HEK293T (cell line): Measurements from ENCODE around the gene SPRYD3.

ENCODE experiments used
- CTCF ChIA-PET: fragments of 350-600 bp; formaldehyde crosslinking; extraction: SDS; loops from one replicate; lab custom pipeline; 2021; ENCODE audit warnings: antibody characterized with exemption, inconsistent platforms; lab: Yijun Ruan, JAX
- POLR2A ChIA-PET: fragments of 350-600 bp; formaldehyde crosslinking; extraction: SDS; loops from one replicate; lab custom pipeline; 2020; ENCODE audit warnings: antibody characterized with exemption, inconsistent platforms; lab: Yijun Ruan, JAX
- DNase-seq: peaks from one replicate; pipeline ENCODE4 v3.0.0; 2012; ENCODE audit warnings: mixed read lengths; ENCODE audit errors: extremely low spot score
- ARNT ChIP-seq: fragments of 450-650 bp; IDR thresholded peaks from 2 replicates; pipeline ENCODE4 v1.6.1; 2017; ENCODE audit warnings: mild to moderate bottlenecking
- BHLHE40 ChIP-seq: fragments of 450-650 bp; IDR thresholded peaks from 2 replicates; pipeline ENCODE4 v1.6.1; 2016; ENCODE audit warnings: mild to moderate bottlenecking, moderate library complexity, borderline replicate concordance
- CTBP1 ChIP-seq: fragments of 450-650 bp; IDR thresholded peaks from 2 replicates; pipeline ENCODE4 v1.6.1; 2016; ENCODE audit warnings: borderline replicate concordance
- ELF4 ChIP-seq: fragments of 450-650 bp; IDR thresholded peaks from 2 replicates; pipeline ENCODE4 v1.6.1; 2017; ENCODE audit warnings: antibody characterized with exemption
- FOXA1 ChIP-seq: fragments of 450-650 bp; IDR thresholded peaks from 2 replicates; pipeline ENCODE4 v1.6.1; 2016; ENCODE audit warnings: mild to moderate bottlenecking
- FOXK2 ChIP-seq: fragments of 450-650 bp; IDR thresholded peaks from 2 replicates; pipeline ENCODE4 v1.6.1; 2016; ENCODE audit warnings: mild to moderate bottlenecking
- FOXM1 ChIP-seq: fragments of 450-650 bp; IDR thresholded peaks from 2 replicates; pipeline ENCODE4 v1.6.1; 2017; ENCODE audit warnings: mild to moderate bottlenecking, borderline replicate concordance
- HDGF ChIP-seq: fragments of 450-650 bp; IDR thresholded peaks from 2 replicates; pipeline ENCODE4 v1.6.1; 2017; ENCODE audit warnings: antibody characterized with exemption, borderline replicate concordance
- L3MBTL2 ChIP-seq: fragments of 450-650 bp; conservative IDR thresholded peaks from 2 replicates; pipeline ENCODE4 v1.6.1; 2016; ENCODE audit warnings: mild to moderate bottlenecking
- LEF1 ChIP-seq: fragments of 450-650 bp; IDR thresholded peaks from 2 replicates; pipeline ENCODE4 v1.6.1; 2017; ENCODE audit warnings: mild to moderate bottlenecking, borderline replicate concordance
- NFRKB ChIP-seq: fragments of 450-650 bp; IDR thresholded peaks from 2 replicates; pipeline ENCODE4 v1.6.1; 2016; ENCODE audit warnings: mild to moderate bottlenecking, moderate library complexity
- SP1 ChIP-seq: fragments of 450-650 bp; IDR thresholded peaks from 2 replicates; pipeline ENCODE4 v1.6.1; 2017
- SUZ12 ChIP-seq: fragments of 450-650 bp; IDR thresholded peaks from 2 replicates; pipeline ENCODE4 v1.6.1; 2016; ENCODE audit warnings: mild to moderate bottlenecking
- TARDBP ChIP-seq: fragments of 450-650 bp; IDR thresholded peaks from 2 replicates; pipeline ENCODE4 v1.6.1; 2016
- ZNF384 ChIP-seq: fragments of 450-650 bp; IDR thresholded peaks from 2 replicates; pipeline ENCODE4 v1.6.1; 2016
- TF ChIP-seq, protein P1 (sequence below): fragments of 450-650 bp; IDR thresholded peaks from 2 replicates; pipeline ENCODE4 v1.6.1; 2016

The SPRYD3 gene

DNA sequence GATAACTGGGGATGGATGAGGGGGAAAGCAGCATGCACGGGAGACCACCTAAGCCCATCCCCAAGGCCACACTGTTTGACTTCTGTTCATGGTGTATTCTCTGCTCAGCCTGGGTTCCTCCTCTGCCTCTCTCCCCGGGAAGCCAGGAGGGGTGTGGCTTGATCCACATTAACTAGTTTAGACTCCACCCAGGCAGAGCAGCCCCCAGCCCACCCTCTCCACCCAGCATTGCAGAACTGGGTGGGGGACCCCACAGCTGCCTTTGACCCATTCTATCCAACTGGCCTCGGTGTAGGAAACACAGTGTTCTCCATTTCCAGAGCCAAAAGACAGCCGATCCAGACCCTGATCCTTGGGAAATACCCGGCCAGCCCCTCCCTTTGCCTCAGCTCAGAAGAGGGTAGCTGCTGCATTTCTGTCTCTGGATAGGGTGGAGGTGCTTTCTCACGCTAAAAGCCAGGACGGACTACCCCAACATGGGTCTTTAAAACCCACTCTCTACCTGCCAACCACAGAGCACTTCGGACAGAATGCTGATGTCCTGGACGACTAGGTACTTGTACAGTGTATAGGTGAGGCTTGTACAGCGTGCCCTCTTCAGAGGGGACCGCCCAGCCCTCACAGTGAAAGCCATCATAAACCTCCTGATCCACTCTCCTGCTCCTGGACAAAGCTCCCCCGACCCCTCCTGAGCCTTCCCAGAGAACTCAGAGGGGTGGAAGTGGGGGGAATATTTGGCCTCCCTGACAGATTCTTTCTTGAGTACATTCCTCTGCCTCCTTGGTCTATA is 9.4 kb downstream of the SPRYD3 start:
- ChIA-PET POLR2A (interaction anchor here (0.9 to 1.4 kb wide), 2 partner anchors 29 to 419 kb away, joined by 3 to 4 read pairs; no protein-coding TSS in a partner anchor), CTCF (interaction anchor here (1.0 kb wide), 1 partner anchor 29 kb away, joined by 3 read pairs; no protein-coding TSS in a partner anchor)
- TF ChIP-seq ARNT (no peak), BHLHE40 (no peak), ELF4 (no peak), FOXK2 (no peak), HDGF (no peak), TARDBP (no peak), FOXM1 (no peak), NFRKB (no peak)
- no peak for DNase-seq

DNA sequence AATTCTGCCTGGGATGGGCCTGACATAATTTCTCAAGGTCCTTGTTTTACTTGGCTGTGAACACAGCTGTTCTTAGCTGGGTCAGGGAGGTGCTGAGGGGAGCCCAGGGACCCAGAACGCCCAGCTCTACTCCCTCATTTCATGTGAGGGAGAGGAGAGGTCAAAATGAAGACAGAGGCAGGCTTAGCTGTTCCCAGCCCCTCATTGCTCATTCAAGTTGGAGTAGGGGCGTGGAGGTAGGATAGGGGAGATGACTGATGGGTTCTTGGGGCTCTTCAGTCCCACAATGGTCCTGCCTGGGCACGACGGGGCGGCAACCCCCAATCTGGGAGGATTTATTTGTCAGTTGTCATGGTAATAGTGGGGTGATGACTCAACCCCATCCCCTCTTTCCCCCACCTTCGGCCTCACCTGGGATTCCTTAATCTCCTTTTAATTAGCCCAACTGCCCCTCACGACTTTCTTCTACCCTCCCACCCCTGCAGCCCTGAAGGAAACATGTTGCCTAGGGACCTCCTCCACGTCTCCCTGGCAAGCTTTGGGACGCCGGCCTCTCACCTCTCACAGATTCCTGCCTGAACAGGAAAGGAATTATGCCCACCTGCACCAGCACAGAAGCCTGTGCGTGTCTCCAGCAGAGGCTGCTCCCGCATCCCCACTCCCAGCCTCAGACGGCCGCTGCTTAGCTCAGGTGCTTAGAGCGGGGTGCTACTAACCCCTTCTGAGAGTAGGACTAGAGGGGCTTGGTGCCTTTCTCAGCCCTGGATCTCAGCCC is 10.2 kb downstream of the SPRYD3 start:
- TF ChIP-seq L3MBTL2 (no peak), CTBP1 (no peak), HDGF (no peak), SUZ12 (no peak), BHLHE40 (no peak), ZNF384 (no peak), FOXA1 (no peak), FOXK2 (no peak), TARDBP (no peak), SP1 (no peak), ARNT (no peak), FOXM1 (no peak), NFRKB (no peak), ELF4 (no peak), LEF1 (no peak)
- TF ChIP-seq, protein P1, sequence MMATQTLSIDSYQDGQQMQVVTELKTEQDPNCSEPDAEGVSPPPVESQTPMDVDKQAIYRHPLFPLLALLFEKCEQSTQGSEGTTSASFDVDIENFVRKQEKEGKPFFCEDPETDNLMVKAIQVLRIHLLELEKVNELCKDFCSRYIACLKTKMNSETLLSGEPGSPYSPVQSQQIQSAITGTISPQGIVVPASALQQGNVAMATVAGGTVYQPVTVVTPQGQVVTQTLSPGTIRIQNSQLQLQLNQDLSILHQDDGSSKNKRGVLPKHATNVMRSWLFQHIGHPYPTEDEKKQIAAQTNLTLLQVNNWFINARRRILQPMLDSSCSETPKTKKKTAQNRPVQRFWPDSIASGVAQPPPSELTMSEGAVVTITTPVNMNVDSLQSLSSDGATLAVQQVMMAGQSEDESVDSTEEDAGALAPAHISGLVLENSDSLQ = no peak
- DNase-seq = no peak
- CTCF ChIA-PET = interaction anchor here (1.0 to 1.4 kb wide), 2 partner anchors 10 to 30 kb away, joined by 3 to 4 read pairs; partner anchors contain the start of gene SPRYD3

DNA sequence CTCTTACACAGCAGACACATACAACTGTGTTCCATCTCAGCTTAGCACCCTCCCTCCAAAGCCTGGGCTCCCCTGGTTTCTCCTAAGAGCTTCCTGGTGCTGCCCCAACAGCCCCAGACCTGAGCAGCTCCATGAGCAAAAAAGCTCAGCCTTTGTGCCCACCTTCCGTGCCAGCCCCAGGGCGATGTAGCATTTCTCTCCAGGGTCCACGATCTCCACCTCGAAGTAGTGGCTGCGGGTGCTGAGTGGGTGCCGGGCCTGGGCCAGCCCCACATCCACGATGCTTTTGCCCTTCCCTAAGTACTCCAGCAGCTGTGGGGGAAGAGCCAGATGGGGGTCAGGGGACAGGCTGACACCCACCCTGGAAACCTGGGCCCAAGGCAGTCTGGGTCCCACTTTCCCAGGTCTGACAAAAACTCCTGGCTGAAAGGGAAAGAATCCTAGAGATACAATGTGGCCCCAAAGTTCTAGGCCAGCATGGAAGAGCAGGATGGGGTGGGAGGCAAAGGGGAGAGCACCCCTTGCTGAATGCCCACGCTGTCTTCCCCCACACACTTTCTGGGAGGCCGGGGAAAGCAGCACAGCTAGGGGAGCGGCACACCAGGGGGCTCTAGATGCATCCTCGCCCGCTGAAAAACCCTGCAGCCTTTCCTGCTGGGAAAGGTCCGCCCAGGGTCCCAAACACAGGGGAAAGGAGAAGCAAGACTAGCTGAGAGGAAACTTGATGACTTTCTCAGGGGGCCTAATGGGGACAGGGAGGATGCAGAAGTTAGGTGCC is 11.0 kb downstream of the SPRYD3 start:
- ChIA-PET CTCF (interaction anchor here (0.6 to 4.8 kb wide), 4 partner anchors 11 to 122 kb away, joined by 3 to 68 read pairs (median 25); partner anchors contain the start of genes IGFBP6 and SPRYD3), POLR2A (interaction anchor here (1.4 kb wide), 2 partner anchors 11 to 14 kb away, joined by 3 to 6 read pairs; partner anchors contain the start of gene SPRYD3)
- no peak for TF ChIP-seq SUZ12
- TF ChIP-seq ELF4 = no peak
- no peak for TF ChIP-seq CTBP1
- TF ChIP-seq FOXK2 = no peak
- no peak for TF ChIP-seq FOXM1
- no peak for TF ChIP-seq ARNT
- no peak for TF ChIP-seq TARDBP
- TF ChIP-seq FOXA1 = no peak
- no peak for TF ChIP-seq SP1
- no peak for TF ChIP-seq BHLHE40
- TF ChIP-seq, protein P1 = no peak
- no peak for TF ChIP-seq ZNF384
- DNase-seq = no peak

More for the DNA sequence above, 10.2 kb downstream of the SPRYD3 start:
- POLR2A ChIA-PET = interaction anchor here (1.4 kb wide), 1 partner anchor 14 kb away, joined by 3 read pairs; no protein-coding TSS in a partner anchor

DNA sequence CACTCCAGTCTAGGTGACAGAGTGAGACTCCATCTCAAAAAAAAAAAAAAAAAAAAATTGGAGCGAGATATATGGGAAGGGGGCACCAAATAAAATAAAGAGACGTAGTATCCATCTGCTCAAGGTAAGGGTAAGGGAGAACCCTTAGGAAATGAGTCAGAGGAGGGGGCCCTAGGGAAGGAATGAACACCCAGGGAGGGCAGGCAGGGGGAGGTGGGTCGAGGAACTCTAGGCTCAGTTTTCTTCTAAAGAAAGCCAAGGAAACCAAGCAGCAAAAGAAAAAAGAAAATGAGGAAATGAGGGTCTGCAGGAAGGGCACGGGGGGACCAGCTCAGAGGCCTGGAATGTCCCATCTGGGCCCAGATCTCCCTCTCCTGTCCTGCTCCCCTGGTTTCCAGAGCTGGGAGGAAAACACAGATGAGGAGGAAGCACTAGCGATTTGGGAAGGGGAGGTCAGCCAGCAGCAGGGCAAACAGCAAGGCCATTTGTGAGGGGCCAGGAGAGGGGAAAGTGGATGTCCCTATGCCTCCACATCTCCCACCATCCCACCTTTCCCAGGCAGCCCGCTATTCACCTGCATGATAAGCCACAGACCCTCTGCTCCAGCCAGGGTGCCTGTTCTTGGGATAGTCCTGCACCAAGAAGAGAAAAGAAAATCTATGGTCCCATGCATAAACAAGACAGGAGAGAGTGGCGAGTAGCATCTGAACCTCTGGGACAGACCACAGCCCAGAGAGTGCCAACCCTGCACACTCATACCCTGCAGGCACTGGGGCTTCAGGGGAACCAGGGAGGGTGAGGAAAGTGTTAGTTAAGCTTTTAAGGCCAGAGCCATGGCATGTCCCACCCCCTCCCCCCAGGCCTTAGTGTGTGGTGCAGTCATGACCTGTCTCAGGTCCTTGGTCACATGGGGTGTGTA is 11.9 kb downstream of the SPRYD3 start:
- ChIA-PET CTCF (interaction anchor here (2.1 to 4.8 kb wide), 3 partner anchors 12 to 31 kb away, joined by 18 to 68 read pairs (median 46); partner anchors contain the start of genes IGFBP6 and SPRYD3), POLR2A (interaction anchor here (1.4 to 2.1 kb wide), 2 partner anchors 12 kb away, joined by 6 to 16 read pairs; partner anchors contain the start of gene SPRYD3)
- DNase-seq = no peak
- TF ChIP-seq FOXK2 (no peak), ELF4 (no peak)
- TF ChIP-seq, protein P1 = no peak
